C4-2B (cell line): ENCODE measurements around the gene CRADD.

Experiments used
- CTCF ChIP-seq: fragments of 450-650 bp; conservative IDR thresholded peaks from 2 replicates; pipeline ENCODE4 v1.5.1; 2017; ENCODE audit warnings: mild to moderate bottlenecking
- ZFX ChIP-seq: fragments of 450-650 bp; IDR thresholded peaks from 2 replicates; pipeline ENCODE4 v1.6.1; 2017

- TF ChIP-seq CTCF, result no peak
- no peak for TF ChIP-seq ZFX
Measured at GRCh38 chr12:93746572-93747168, 69.5 kb downstream of the CRADD start.
